Endothelial cell of umbilical vein (primary cell): ENCODE data around the gene APOC3.
"Not testable (repeated sequence)": the region's sequence is repeated elsewhere in the genome, so short reads cannot be mapped to it uniquely, and the experiment has no call there.

Experiments
- FOS ChIP-seq: IDR thresholded peaks from 2 replicates; pipeline ENCODE4 v1.6.1; 2011; ENCODE audit warnings: mild to moderate bottlenecking, low read length, moderate library complexity, borderline replicate concordance; ENCODE audit not compliant: insufficient read depth
- GATA2 ChIP-seq: IDR thresholded peaks from 2 replicates; pipeline ENCODE4 v1.7.0; 2011; ENCODE audit warnings: low read depth, mild to moderate bottlenecking, moderate library complexity, mixed read lengths, low read length; ENCODE audit not compliant: insufficient read length, insufficient read depth
- POLR2A ChIP-seq: IDR thresholded peaks from 2 replicates; pipeline ENCODE4 v1.6.1; 2012; ENCODE audit warnings: low read depth, mild to moderate bottlenecking, control low read depth, low read length
- POLR2AphosphoS5 ChIP-seq: IDR thresholded peaks from 2 replicates; pipeline ENCODE4 v1.6.1; 2012; ENCODE audit warnings: low read depth, mild to moderate bottlenecking, control low read depth, low read length, moderate library complexity; ENCODE audit not compliant: insufficient read depth
- TF ChIP-seq, protein P1 (sequence below), 2 donors: IDR thresholded peaks; 1 replicate in 1 of 2; 2 replicates in 1 of 2; pipeline ENCODE4 v1.5.1; 2011; ENCODE audit warnings: low read length in 2 of 2, mild to moderate bottlenecking in 2 of 2, moderate library complexity in 2 of 2, control low read depth in 1 of 2, inconsistent platforms in 1 of 2, low read depth in 1 of 2; ENCODE audit not compliant: insufficient read depth in 1 of 2; ENCODE audit errors: extremely low read depth in 1 of 2

DNA sequence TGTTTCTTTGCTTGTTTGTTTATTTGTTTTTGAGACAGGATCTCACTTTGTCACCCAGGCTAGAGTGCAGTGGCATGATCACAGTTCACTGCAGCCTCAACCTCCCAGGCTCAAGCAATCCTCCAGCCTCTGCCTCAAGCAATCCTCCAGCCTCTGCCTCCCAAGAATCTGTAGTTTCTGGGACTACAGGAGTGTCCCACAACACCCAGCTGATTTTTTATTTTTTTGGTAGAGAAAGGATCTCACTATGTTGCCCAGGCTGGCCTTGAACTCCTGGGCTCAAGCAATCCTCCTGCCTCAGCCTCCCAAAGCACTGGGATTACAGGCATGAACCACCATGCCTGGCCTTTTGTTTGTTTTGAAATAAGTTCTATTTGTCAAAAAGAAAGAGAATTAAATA lies 28.0 kb upstream of the APOC3 start:
- TF ChIP-seq, protein P1, sequence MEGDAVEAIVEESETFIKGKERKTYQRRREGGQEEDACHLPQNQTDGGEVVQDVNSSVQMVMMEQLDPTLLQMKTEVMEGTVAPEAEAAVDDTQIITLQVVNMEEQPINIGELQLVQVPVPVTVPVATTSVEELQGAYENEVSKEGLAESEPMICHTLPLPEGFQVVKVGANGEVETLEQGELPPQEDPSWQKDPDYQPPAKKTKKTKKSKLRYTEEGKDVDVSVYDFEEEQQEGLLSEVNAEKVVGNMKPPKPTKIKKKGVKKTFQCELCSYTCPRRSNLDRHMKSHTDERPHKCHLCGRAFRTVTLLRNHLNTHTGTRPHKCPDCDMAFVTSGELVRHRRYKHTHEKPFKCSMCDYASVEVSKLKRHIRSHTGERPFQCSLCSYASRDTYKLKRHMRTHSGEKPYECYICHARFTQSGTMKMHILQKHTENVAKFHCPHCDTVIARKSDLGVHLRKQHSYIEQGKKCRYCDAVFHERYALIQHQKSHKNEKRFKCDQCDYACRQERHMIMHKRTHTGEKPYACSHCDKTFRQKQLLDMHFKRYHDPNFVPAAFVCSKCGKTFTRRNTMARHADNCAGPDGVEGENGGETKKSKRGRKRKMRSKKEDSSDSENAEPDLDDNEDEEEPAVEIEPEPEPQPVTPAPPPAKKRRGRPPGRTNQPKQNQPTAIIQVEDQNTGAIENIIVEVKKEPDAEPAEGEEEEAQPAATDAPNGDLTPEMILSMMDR (IDR thresholded peaks at IDR 0.05; ENCODE audit: extremely low read depth in 1 of 2, insufficient read depth in 1 of 2, low read depth in 1 of 2, low read length in 2 of 2): not testable (repeated sequence)
- TF ChIP-seq POLR2A, FOS, POLR2AphosphoS5, GATA2: not testable (repeated sequence)
